ENCODE data around the gene WNT5A. TPM values are rescaled to one million over a fixed set of nuclear protein-coding genes. Genes with fewer than 3 reads are reported as not detected.

WNT5A gene
- total and polyA plus RNA-seq, 5 experiments from 2014 or later: not detected

- no peak for ATAC-seq
- no peak overlapping the region for H3K27ac Mint-ChIP-seq
Observed at GRCh38 chr3:55484191-55484689, 2.9 kb downstream of the WNT5A start.

DNA sequence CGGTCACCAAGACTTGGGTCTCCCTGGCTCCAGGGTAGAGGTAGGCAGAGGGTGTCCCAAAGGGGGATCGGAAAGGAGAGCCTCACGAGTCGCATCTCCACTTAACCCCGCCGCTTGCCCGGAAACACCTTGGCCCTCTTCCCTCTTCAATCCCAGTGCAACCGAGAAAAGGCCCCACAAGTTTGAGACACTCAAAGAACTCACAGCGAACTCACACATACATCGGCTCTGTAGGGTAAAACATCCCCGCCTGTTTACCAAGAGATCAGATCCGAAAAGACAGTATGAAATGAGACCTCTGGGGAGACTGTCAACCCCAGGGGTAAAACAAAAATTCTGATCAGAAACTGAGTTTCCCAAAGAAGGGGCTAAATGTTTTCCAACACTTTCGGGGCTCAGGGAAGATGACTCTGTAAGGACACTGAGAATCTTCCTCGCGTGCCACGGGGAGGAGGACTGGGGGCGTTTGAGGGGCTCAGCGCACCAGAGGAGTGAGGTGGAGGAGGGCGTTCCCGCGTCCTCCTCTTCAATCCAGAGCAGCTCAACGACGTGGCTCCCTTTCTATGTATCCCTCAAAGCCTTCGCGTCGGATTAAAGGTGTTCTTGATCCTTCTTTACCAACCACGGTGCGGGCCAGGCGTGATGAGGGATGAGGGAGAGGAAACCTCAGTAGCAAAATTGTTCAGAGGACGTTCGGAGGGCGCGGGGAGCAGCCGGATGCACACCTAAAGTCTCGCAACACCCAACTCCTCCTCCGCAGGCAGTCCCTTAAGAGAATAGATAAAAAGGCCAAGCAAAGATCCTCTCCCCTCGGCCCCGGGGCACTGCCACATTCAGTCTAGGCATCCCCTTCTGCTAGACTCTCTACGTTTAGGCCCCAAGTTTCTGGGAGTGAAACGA lies 3.7 kb downstream of the WNT5A start:
- no peak for DNase-seq
- Mint-ChIP-seq H3K4me3 (peak overlapping the region in 4 of 10 donors; percentile 6 to 52 (median 18)), H3K27ac (peak overlapping the region in 1 of 10 donors; percentile 34), H3K4me1 (peaks cover 15 to 36% (median 23%) of the 10 kb centered on the region in 4 donors), H3K9me3 (peaks cover 0 to 3% (median 0%) of the 10 kb centered on the region in 9 donors), H3K27me3 (peaks cover 36 to 81% (median 53%) of the 10 kb centered on the region in 5 donors), H3K36me3 (peaks cover 0 to 3% (median 0%) of the 10 kb centered on the region in 3 donors)
- ATAC-seq: no peak
- POLR2A ChIA-PET: no interaction called here

More at GRCh38 chr3:55484191-55484689, 2.9 kb downstream of the WNT5A start:
- H3K9me3 Mint-ChIP-seq: peaks cover 0 to 3% (median 0%) of the 10 kb centered on the region in 9 donors
- H3K4me3 Mint-ChIP-seq: peak overlapping the region in 3 of 10 donors; percentile 9 to 51 (median 26)
- no peak for DNase-seq
- H3K4me1 Mint-ChIP-seq: peaks cover 18 to 40% (median 25%) of the 10 kb centered on the region in 4 donors
- H3K27me3 Mint-ChIP-seq: peaks cover 34 to 87% (median 57%) of the 10 kb centered on the region in 5 donors
- peaks cover 0 to 3% (median 0%) of the 10 kb centered on the region in 3 donors for H3K36me3 Mint-ChIP-seq
- POLR2A ChIA-PET: no interaction called here

- POLR2A ChIA-PET: no interaction called here
Observed at GRCh38 chr3:55482496-55483195, 4.5 kb downstream of the WNT5A start.

DNA sequence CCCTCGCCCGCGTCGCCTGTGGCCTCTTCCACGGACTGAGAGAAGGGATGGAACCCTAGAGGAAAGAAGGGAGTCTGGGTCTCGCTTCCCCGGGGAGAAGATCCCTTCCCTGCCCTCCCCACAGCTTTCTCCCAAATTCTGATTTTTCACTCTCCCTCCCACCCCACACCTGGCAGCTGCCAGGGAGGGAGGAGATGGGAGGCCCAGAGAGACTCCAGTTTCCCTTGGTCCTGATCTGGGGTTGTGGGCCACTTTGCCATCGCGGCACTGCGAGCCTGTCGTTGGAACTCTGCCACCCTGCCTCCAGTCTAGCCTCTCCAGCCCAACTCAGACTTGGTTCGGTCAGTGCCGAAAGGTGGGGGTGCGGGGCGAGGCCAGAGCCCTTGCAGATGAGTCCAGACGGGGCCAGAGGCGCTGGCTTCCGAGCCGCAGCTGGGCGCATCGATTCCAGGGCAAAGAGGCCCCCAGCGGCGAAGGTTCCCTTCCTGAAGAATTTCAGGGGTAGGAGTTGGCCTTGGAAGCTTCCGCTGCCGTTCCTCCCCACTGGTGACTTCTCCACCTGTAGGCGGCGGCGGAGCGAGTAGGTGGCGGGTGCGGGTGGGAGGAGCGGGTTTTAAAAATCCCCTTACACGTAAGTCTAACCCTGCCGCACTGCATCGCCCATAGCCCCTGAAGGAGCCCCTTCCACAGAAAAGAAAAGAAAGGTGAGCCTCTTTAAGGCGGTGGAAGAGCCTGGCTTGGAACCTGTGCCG lies 5.2 kb downstream of the WNT5A start:
- no peak for DNase-seq
- peaks cover 14 to 27% (median 19%) of the 10 kb centered on the region in 4 donors for H3K4me1 Mint-ChIP-seq

More at GRCh38 chr3:55482496-55483195, 4.5 kb downstream of the WNT5A start:
- peak overlapping the region in 1 of 10 donors; percentile 62 for H3K27ac Mint-ChIP-seq
- peaks cover 0 to 6% (median 0%) of the 10 kb centered on the region in 9 donors for H3K9me3 Mint-ChIP-seq
- DNase-seq (no peak), ATAC-seq (no peak)
- peak overlapping the region in 1 of 10 donors; percentile 6 for H3K4me3 Mint-ChIP-seq
- H3K36me3 Mint-ChIP-seq: peaks cover 0 to 3% (median 0%) of the 10 kb centered on the region in 3 donors
- peaks cover 15 to 32% (median 22%) of the 10 kb centered on the region in 4 donors for H3K4me1 Mint-ChIP-seq
- peaks cover 36 to 76% (median 57%) of the 10 kb centered on the region in 5 donors for H3K27me3 Mint-ChIP-seq

DNA sequence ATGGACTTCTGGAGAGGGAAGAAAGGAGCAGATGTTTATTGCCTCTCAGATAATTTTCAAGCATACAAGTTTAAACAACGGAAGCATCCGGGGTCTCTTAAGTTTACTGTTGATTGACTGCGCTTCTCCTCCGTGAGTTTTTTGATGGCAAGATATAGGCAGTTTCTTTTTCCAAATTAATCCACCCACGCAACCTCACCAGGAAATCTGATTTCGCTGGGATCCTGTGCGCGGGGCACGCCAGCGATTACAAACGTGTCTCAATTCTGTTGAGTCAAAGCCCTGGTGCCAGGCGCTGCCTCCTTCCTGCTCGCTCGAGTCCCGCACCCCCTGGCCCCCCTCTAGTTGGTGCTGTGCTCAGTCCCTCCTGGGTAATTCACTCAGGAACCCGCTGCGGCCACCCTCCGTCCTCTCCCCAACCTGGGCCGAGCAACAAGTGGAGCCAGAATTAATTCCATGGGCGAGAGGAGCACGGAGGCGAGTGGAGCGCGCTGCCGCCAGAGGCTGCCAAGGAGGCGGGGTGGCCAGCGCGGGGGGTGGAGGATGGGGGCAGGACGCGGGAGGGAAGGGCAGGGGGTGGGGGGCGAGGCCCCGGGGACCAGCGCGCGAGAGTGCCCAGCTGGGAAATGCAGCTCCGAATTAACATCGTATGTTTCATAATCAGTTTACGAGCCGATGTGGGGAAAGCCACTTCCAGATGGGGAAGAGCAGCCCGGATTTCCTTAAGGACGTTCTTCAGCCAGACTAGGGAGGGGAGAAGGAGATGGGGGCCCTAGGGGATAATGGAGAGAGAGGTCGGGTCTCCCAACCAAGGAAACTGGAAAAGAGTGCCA lies 6.0 kb downstream of the WNT5A start:
- H3K27ac Mint-ChIP-seq: no peak overlapping the region
- peaks cover 32 to 72% (median 59%) of the 10 kb centered on the region in 5 donors for H3K27me3 Mint-ChIP-seq
- peaks cover 10 to 22% (median 14%) of the 10 kb centered on the region in 4 donors for H3K4me1 Mint-ChIP-seq
- H3K4me3 Mint-ChIP-seq: peak overlapping the region in 2 of 10 donors; percentile 47 to 51
- peaks cover 0 to 6% (median 0%) of the 10 kb centered on the region in 9 donors for H3K9me3 Mint-ChIP-seq
- no peaks in the 10 kb centered on the region for H3K36me3 Mint-ChIP-seq
- no peak for DNase-seq
- POLR2A ChIA-PET: no interaction called here
- no peak for ATAC-seq

More for the DNA sequence above, 5.2 kb downstream of the WNT5A start:
- H3K36me3 Mint-ChIP-seq: peaks cover 0 to 3% (median 0%) of the 10 kb centered on the region in 3 donors
- peaks cover 0 to 6% (median 0%) of the 10 kb centered on the region in 9 donors for H3K9me3 Mint-ChIP-seq
- no peak overlapping the region for H3K4me3 Mint-ChIP-seq
- no peak overlapping the region for H3K27ac Mint-ChIP-seq
- no peak for ATAC-seq
- peaks cover 36 to 74% (median 57%) of the 10 kb centered on the region in 5 donors for H3K27me3 Mint-ChIP-seq
- POLR2A ChIA-PET: no interaction called here

DNA sequence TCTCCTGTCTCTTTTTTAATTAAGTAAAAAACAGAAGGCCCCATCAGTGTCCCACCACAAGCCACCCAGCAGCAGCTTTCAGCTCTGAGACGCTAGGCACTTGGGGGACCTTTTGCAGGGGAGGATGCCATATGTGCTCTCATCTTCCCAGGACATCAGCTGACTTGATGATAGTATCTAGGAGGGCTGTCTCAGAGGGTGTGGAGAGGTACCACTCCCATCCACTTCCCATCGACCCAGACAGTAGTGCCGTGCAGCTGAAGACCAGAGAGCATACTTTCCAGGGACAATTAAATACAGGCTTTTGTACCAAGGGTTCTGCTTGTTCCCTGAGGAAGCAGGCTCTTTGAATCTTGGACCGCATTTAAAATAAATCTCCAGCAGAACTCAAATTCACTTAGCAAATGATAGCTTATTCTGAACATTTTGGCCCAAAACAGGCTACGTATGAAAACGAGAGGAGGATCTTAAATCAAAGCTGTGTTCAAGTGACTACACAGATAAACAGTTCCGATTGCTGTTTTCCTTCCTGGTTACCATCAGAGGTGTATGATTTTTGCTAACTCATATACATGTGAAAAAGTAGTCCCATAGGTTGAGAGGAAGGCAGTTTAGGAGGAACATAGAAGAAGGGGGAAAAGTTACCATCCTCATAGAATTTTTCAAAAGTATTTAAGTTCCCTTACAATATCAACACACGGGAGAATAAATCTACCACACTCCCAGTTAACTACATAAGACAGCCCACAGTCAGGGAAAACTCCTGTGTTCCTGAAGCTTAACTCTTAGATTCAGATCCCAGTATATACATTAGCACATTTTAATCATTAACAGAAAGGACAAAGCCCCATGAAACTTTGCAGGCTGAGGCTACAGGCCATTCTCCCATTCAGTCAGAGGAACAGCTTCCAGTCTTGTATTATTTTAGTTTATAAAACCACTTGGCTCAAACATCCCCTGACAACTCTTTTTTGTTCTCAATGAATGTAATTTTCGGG lies 9.5 kb downstream of the WNT5A start:
- Mint-ChIP-seq H3K4me1 (peaks cover 0 to 2% (median under 1%) of the 10 kb centered on the region in 4 donors), H3K4me3 (no peak overlapping the region), H3K27me3 (peaks cover 16 to 65% (median 39%) of the 10 kb centered on the region in 5 donors), H3K36me3 (no peaks in the 10 kb centered on the region), H3K27ac (no peak overlapping the region), H3K9me3 (peaks cover 0 to 11% (median 0%) of the 10 kb centered on the region in 9 donors)
- POLR2A ChIA-PET: no interaction called here
- no peak for DNase-seq
- no peak for ATAC-seq

GRCh38 chr3:55476515-55476914 lies 10.6 kb downstream of the WNT5A start:
- POLR2A ChIA-PET: no interaction called here
- Mint-ChIP-seq H3K36me3 (no peaks in the 10 kb centered on the region), H3K9me3 (peaks cover 0 to 11% (median 0%) of the 10 kb centered on the region in 9 donors), H3K4me3 (no peak overlapping the region), H3K27me3 (peaks cover 17 to 69% (median 45%) of the 10 kb centered on the region in 5 donors), H3K4me1 (peaks cover 0 to 2% (median 2%) of the 10 kb centered on the region in 4 donors), H3K27ac (no peak overlapping the region)
- DNase-seq: no peak
- ATAC-seq: no peak

DNA sequence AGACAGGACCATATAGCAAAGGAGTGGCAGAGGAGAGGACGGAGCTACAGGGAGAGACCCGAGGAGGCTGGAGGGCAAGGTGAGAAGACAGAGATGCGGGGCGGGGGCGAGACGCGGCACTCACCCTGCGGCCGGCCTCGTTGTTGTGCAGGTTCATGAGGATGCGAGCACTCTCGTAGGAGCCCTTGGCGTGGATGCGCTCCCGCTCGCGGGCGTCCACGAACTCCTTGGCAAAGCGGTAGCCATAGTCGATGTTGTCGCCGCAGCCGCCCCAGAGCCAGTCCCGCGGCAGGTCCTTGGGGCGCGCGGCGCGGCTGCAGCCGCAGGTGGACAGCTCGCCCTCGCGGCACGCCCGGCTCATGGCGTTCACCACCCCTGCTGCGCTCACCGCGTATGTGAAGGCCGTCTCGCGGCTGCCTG lies 12.9 kb downstream of the WNT5A start:
- Mint-ChIP-seq H3K4me3 (no peak overlapping the region), H3K36me3 (no peaks in the 10 kb centered on the region), H3K4me1 (peaks cover 0 to 2% (median 0%) of the 10 kb centered on the region in 4 donors), H3K9me3 (peaks cover 0 to 11% (median 0%) of the 10 kb centered on the region in 9 donors), H3K27me3 (peaks cover 5 to 46% (median 28%) of the 10 kb centered on the region in 5 donors), H3K27ac (no peak overlapping the region)
- no peak for DNase-seq
- POLR2A ChIA-PET: no interaction called here
- ATAC-seq: no peak

DNA sequence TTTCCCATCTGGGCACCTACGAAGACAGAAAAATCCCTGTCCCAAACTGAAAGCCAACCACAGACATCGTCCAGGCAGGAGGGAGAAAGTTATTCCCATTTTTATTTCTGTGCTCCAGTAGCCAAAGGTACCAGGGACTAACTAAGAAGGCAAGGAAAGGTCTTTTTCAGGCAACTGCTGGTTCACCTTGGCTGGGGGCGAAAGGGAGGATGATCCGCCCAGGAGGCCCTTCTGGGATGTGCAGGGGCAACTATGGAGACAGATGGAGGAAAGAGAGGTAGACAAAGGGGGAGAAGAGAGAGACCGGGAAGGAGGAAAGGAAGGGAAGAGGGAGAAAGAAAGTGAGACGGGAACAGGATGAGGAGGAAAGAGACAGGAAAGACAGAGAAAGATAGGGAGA lies 13.3 kb downstream of the WNT5A start:
- Mint-ChIP-seq H3K9me3 (peaks cover 0 to 11% (median 0%) of the 10 kb centered on the region in 9 donors), H3K27ac (no peak overlapping the region), H3K36me3 (no peaks in the 10 kb centered on the region), H3K4me3 (no peak overlapping the region), H3K4me1 (peaks cover 0 to 2% (median 0%) of the 10 kb centered on the region in 4 donors), H3K27me3 (peaks cover 4 to 45% (median 27%) of the 10 kb centered on the region in 5 donors)
- DNase-seq (no peak), ATAC-seq (no peak)
- POLR2A ChIA-PET: no interaction called here

GRCh38 chr3:55471522-55472280 lies 15.4 kb downstream of the WNT5A start:
- no peak overlapping the region for H3K4me3 Mint-ChIP-seq
- H3K27ac Mint-ChIP-seq: no peak overlapping the region

More at GRCh38 chr3:55471522-55472280, 15.4 kb downstream of the WNT5A start:
- DNase-seq: no peak
- ATAC-seq: no peak
- peaks cover 0 to 11% (median 0%) of the 10 kb centered on the region in 9 donors for H3K9me3 Mint-ChIP-seq
- H3K4me1 Mint-ChIP-seq: peaks cover 0 to 2% (median 0%) of the 10 kb centered on the region in 4 donors
- peaks cover 2 to 45% (median 19%) of the 10 kb centered on the region in 5 donors for H3K27me3 Mint-ChIP-seq
- no peaks in the 10 kb centered on the region for H3K36me3 Mint-ChIP-seq
- POLR2A ChIA-PET: no interaction called here

Data from naive thymus-derived CD8-positive, alpha-beta T cell (primary cell).